Activated CD8-positive, alpha-beta memory T cell treated with anti-CD3 and anti-CD28 coated beads for 24 hours (primary cell): Measurements from ENCODE around the gene L1CAM.

Experiments used
- DNase-seq: peaks from one replicate; pipeline ENCODE4 v3.0.0-alpha.2; 2020

Gene L1CAM

GRCh38 chrX:153922932-153923857, 37.2 kb upstream of the L1CAM start:
- no peak for DNase-seq

DNA sequence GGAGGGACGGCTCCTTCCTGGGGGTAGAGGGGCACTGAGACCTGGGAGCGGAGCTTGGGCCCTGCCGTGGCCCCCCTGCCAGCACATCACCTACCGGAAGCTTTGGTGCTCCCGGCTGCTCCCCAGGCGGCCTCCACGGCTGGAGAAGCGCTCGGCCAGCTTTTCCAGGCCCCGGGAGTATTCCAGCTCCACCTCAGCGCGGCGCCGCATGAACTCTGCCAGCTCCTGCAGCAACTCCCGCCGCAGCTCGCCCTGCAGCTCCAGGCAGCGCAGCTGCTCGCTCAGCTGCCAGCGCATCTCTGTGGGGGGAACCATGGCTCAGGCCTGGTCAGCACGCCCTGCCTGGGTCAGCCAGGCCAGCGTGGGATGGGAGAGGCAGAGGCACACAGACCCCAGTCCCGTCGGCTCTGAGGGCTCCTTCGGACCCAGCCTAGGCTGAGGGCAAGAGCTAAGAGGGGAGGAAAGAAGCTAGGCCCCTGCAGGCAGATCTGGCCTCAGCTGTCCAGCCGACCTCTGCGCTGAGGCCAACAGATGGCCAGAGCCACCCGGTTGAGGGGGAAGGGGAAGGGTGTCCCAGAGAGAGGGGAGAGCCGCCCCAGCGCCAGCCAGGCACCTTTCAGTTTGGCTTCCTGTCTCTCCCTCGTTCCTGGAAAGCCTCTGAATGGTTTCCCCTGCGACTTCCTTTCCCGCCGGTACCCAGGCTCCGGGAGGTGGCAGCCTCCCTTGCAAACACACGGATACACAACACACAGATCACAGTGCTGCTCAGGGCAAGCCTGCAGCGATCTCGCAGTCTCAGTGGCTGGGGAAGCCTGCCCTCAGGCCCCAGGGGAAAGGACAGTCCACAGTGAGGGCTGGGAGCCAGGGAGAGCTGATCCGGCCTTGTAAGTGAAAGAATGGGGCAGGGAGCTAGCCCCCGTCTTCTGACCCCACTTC, 35.8 kb upstream of the L1CAM start:
- DNase-seq, result no peak

DNA sequence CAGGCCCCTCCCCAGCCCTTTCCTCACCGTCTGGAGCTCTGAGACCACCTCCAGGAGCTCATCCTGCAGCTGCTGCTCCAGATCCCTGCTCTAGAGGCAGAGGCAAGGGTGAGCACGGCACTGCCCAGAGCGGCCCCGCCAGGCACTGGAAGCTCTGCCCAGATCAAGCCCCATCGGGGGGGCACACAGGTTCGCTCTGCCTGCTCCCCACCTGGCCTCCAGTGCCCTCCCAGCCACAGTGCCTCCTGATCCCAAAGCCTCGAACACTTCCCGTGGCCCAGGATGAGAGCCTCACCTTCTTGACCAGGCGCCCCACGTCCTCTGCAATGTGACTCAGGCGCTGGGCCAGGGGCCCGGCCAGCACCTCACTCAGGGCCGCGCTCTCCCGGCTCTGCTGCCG, 35.1 kb upstream of the L1CAM start:
- no peak for DNase-seq

GRCh38 chrX:153920546-153920945, 34.6 kb upstream of the L1CAM start:
- DNase-seq, result no peak

DNA sequence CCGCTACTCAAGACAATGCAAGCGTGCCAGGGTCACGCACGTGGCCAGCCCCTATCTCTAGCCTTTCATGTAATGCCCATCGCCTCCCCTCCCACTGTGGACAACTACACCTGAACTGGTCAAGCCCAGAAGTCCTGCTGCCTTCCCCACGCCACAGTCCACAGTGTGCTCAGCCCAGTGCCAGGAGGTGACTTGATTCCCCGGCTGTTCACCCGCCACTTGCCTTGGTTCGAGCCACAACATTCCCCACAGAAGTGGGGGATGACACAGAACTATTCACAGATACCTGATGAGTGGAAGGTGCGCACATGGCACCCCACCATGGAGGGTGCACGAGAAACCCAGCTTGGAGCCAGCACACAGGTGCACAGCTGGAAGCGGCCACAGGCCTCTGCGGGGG, 33.3 kb upstream of the L1CAM start:
- no peak for DNase-seq

DNA sequence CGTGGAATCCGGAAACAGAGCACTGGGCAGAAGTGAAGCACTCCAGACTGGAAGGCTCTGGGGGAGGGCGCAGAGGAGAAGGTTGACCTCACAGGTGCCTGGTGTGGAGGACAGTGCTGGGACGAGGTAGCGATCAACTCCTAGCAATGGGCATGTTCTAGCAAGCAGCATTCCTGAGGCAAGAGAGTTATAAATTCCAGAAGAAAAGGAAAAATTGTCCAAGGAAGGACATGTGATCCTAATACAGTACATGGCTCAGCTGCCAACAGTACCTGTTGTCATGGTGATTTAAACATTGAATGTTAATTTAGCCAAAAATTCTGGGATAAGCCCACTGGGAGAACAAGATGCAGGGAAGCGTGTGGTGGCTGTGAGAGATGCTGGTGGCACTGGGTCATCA, 31.9 kb upstream of the L1CAM start:
- no peak for DNase-seq

DNA sequence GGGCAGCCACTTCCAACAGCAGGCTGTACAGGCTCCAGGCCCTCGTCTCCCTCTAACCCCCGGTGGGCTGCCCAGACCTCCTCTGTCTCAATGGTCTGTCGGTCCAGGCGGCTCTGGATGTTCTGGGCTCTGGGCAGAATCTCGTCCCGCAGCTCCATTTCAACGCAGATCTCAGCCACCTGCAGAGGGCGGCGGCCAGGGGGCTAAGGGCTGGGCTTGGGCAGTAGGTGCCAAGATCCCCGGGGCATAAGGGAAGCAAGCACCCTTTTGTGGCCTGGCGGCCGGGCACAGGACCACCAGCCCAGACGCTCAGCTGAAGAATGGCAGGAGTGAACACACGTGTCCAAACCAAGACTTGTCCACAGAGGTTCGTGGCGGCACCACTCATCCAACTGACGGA, 27.7 kb upstream of the L1CAM start:
- DNase-seq, result no peak

DNA sequence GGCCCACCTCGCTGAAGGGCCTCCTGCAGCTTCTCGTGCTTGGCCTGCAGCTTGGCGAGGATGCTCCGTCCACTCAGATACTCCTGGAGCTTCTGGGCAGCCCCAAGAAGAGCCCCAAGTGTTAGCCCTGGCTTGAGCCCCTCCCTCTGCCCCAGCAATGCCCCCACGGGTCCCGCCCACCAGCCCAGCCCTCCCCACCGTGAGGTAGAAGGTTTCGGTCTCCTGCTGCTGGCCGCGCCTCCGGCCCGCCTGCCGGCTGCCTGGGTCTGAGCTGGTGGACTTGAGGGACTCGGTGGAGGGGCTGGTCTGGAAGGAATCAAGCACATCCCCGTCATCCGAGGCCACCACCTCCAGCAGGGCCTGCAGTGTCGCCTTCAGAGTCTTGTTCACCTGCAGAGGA, 27.2 kb upstream of the L1CAM start:
- no peak for DNase-seq

DNA sequence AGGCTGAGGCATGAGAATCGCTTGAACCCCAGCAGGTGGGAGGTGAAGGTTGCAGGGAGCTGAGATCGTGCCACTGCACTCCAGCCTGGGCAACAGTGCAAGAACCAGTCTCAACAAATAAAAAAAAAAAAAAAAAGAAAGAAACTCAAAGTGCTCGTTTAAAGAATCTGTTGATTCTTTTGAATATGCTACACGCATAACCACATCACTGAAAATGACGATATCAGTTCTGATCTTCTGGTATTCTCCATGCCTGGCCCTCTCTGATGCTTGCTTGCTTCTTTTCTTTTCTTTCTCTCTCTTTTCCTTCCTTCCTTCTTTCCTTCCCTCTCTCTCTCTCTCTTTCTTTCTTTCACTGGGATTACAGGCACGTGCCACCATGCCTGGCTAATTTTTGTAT, 25.8 kb upstream of the L1CAM start:
- DNase-seq, result no peak

DNA sequence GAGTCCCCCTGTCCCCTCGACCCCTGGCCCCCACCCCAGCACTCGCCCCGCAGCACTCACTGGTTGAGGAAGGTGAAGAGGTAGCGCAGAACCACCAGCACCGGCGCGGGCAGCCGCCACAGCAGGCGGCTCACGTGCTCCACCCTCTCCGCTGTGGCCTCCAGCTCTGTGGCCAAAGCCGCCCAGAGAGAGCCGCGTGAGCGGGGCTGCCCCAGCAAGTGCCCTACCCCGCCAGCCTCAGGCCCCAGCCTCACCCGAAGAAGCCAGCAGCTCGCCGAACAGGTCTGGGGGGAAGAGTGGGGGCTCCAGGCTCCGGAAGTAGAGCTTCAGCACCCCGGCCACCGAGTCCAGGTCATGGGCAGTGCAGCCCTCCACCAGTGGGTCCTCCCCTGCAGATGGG, 24.5 kb upstream of the L1CAM start:
- no peak for DNase-seq

- DNase-seq, result no peak
Measured at GRCh38 chrX:153909980-153910360, 24.0 kb upstream of the L1CAM start.

GRCh38 chrX:153909024-153909979, 23.3 kb upstream of the L1CAM start:
- DNase-seq, result no peak

DNA sequence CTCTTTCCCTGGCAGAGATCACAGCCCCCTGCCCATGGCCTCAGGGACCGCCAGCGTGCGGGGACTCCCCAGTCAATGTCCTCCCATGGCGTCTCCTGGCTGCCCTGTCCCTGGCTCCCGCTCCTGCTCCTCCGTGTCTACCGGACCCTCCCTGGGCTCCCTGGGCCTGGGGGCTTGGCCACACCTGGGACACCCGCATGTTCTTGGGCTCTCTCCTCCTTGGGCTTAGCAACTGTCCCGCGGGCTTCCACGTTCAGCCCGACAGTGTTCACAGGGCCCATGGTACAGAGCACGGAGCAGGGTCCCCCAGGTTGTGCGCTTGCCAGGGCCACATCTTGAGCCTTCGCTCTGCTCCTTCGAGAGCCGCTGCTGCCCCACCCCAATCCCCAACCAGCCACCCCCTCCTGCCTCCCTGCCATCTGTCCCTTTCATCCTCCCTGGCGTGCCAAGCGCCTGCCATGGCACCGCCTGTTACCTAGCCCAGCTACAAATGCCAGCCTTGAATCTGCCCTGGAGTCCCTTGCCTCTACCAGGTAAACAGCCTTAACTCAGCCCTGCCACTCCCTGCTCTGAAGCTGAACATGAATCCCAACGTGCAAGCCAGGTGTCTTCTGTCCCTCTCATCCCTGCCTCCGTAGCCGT, 22.4 kb upstream of the L1CAM start:
- DNase-seq, result no peak

DNA sequence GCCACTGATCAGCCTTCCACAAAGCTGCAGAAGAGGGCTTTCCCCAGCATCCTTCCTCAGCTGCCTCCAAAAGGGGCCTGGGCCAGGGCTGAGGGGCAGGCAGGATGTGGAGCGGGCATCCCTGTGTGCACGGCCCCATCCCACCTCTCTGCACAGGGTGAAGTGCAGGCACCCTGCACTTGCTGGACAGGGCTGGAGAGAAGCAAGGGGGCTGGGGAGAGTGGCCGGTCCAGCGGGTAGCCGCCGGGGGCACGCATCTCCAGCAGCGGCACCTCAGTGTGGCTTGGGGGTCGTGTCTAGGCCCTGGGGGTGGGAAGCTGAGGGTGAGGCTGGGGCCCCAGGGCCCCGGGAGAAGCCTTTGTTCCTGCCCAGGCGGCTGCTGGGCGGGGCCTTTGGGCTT, 21.5 kb upstream of the L1CAM start:
- DNase-seq, result no peak

DNA sequence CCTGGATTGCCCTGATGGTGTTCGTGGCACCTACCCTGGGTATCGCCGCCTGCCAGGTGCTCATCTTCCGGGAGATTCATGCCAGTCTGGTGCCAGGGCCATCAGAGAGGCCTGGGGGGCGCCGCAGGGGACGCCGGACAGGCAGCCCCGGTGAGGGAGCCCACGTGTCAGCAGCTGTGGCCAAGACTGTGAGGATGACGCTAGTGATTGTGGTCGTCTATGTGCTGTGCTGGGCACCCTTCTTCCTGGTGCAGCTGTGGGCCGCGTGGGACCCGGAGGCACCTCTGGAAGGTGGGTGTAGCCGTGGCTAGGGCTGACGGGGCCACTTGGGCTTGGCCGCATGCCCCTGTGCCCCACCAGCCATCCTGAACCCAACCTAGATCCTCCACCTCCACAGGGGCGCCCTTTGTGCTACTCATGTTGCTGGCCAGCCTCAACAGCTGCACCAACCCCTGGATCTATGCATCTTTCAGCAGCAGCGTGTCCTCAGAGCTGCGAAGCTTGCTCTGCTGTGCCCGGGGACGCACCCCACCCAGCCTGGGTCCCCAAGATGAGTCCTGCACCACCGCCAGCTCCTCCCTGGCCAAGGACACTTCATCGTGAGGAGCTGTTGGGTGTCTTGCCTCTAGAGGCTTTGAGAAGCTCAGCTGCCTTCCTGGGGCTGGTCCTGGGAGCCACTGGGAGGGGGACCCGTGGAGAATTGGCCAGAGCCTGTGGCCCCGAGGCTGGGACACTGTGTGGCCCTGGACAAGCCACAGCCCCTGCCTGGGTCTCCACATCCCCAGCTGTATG, 20.3 kb upstream of the L1CAM start:
- peak; percentile 63 for DNase-seq

DNA sequence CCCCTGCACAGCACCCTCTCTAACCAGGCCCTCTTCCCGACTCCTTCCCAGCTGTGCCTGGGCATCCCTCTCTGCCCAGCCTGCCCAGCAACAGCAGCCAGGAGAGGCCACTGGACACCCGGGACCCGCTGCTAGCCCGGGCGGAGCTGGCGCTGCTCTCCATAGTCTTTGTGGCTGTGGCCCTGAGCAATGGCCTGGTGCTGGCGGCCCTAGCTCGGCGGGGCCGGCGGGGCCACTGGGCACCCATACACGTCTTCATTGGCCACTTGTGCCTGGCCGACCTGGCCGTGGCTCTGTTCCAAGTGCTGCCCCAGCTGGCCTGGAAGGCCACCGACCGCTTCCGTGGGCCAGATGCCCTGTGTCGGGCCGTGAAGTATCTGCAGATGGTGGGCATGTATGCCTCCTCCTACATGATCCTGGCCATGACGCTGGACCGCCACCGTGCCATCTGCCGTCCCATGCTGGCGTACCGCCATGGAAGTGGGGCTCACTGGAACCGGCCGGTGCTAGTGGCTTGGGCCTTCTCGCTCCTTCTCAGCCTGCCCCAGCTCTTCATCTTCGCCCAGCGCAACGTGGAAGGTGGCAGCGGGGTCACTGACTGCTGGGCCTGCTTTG, 19.6 kb upstream of the L1CAM start:
- DNase-seq, result peak; percentile 63

GRCh38 chrX:153903991-153904957, 18.3 kb upstream of the L1CAM start, which contains the start of gene AVPR2:
AVPR2 (plus strand) TSS chrX:153904673; CDS start chrX:153905146, 473 bp downstream.
- no peak for DNase-seq

DNA sequence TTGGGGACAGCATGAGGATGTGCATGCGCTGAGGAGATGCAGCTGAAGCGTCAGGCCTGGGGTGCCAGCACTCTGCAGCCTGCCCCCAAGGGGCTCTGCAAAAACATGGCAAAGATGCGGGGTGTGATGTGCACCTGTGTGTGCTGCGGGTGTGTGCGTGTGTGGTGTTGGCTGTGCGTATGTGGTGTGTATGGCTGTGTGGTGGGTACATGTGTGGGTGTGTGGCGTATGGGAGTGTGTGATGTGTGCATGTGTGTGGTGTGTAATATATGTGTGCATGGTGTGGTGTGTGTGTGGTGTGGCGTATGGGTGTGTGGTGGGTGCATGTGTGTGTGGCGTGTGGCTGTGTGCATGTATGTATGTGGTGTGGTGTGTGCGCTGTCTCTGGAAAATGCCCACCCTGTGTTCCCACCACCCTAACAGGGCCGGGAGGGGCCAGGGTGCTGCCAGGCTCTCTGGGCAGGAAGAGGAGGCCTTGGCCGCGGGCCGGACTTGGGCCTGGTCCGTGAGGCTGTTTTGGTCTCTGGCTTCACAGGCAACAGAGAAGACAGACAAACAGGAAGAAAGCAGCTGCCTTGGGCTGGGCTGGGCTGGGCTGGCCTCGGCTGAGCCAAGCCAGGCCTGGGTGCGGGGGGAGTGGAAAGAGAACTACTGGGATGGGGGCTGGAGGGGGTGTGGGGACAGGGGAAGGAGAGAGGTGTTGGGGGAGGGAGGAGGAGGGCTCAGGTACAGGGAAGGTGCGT, 17.4 kb upstream of the L1CAM start:
- DNase-seq, result no peak

- DNase-seq, result no peak
Measured at GRCh38 chrX:153902385-153902784, 16.4 kb upstream of the L1CAM start.
